H1 (cell line): Measurements from ENCODE around the gene RELL1. TPM values are rescaled to one million over a fixed set of nuclear protein-coding genes. Genes with fewer than 3 reads are reported as not detected.

Source experiments
- CTCF ChIA-PET: fragments of 300-600 bp; sonication (Branson Sonifier 250); formaldehyde crosslinking; loops from one replicate; lab custom pipeline; 2021; ENCODE audit not compliant: partially characterized antibody; lab: Charles Lee
- POLR2A ChIA-PET: fragments of 300-600 bp; sonication (Branson Sonifier 250); formaldehyde crosslinking; loops from one replicate; lab custom pipeline; 2021; ENCODE audit warnings: inconsistent platforms; ENCODE audit not compliant: partially characterized antibody; lab: Charles Lee
- DNase-seq, 2 experiments: peaks; one replicate each; pipeline versions ENCODE4 v3.0.0 to v3.0.0-alpha.2; 2010 to 2022; ENCODE audit warnings: low spot score in 2 of 2, low read depth in 1 of 2, mixed read lengths in 1 of 2
- FAIRE-seq: peaks from 2 replicates; lab custom pipeline; 2011; peaks lifted over from hg19 to GRCh38; lab: Jason Lieb, UNC
- H2AFZ ChIP-seq: 2 replicates; pipeline ENCODE4 v1.8.1; 2012; ENCODE audit warnings: low read length, inconsistent platforms
- H2AK5ac ChIP-seq: 2 replicates; pipeline ENCODE4 v1.6.1; 2013; ENCODE audit warnings: low read depth, low read length
- H2BK120ac ChIP-seq: replicated peaks from 2 replicates; pipeline ENCODE3; 2013; ENCODE audit warnings: low read depth, low read length, inconsistent platforms
- H2BK12ac ChIP-seq: 2 replicates; pipeline ENCODE4 v1.6.1; 2013; ENCODE audit warnings: low read depth, low read length
- H2BK15ac ChIP-seq: 2 replicates; pipeline ENCODE4 v1.6.1; 2013; ENCODE audit warnings: low read length
- H2BK20ac ChIP-seq: 2 replicates; pipeline ENCODE4 v1.6.1; 2013; ENCODE audit warnings: low read length
- H2BK5ac ChIP-seq: 2 replicates; pipeline ENCODE4 v1.6.1; 2013; ENCODE audit warnings: low read depth, low read length
- H3K14ac ChIP-seq: 2 replicates; pipeline ENCODE4 v1.6.1; 2013; ENCODE audit warnings: inconsistent platforms; ENCODE audit not compliant: insufficient read length
- H3K18ac ChIP-seq: 2 replicates; pipeline ENCODE4 v1.6.1; 2013; ENCODE audit warnings: low read length; ENCODE audit errors: extremely low read depth
- H3K23ac ChIP-seq: 2 replicates; pipeline ENCODE4 v1.6.1; 2013; ENCODE audit warnings: inconsistent platforms; ENCODE audit not compliant: insufficient read length
- H3K23me2 ChIP-seq: 2 replicates; pipeline ENCODE4 v1.6.1; 2013; ENCODE audit warnings: low read depth, low read length
- H3K27ac ChIP-seq: 2 replicates; pipeline ENCODE4 v1.6.1; 2011; ENCODE audit warnings: low read depth, low read length, inconsistent platforms
- H3K27me3 ChIP-seq, 4 experiments: replicated peaks in 1 of 4; 1 replicate in 1 of 4; 2 replicates in 3 of 4; pipeline versions ENCODE4 v1.6.1 to v1.8.1; 2011 to 2013; ENCODE audit warnings: low read length in 3 of 4, mild to moderate bottlenecking in 3 of 4, inconsistent platforms in 2 of 4, mixed read lengths in 2 of 4, moderate library complexity in 1 of 4; ENCODE audit not compliant: control insufficient read depth in 3 of 4, insufficient read depth in 3 of 4; ENCODE audit errors: extremely low read depth in 1 of 4
- H3K36me3 ChIP-seq, 4 experiments: 2 replicates each; pipeline versions ENCODE4 v1.6.1 to v1.8.1; 2011 to 2013; ENCODE audit warnings: mild to moderate bottlenecking in 4 of 4, low read length in 3 of 4, moderate library complexity in 2 of 4, control low read depth in 1 of 4, inconsistent platforms in 1 of 4; ENCODE audit not compliant: insufficient read depth in 4 of 4, control insufficient read depth in 2 of 4
- H3K4ac ChIP-seq: replicated peaks from 2 replicates; pipeline ENCODE3; 2013; ENCODE audit warnings: low read length, low read depth, mixed read lengths, inconsistent platforms; ENCODE audit not compliant: insufficient read length
- H3K4me1 ChIP-seq, 4 experiments: replicated peaks in 1 of 4; 1 replicate in 1 of 4; 2 replicates in 3 of 4; pipeline versions ENCODE4 v1.6.1 to v1.8.1; 2011 to 2013; ENCODE audit warnings: low read length in 3 of 4, inconsistent platforms in 2 of 4, mixed read lengths in 1 of 4; ENCODE audit not compliant: insufficient read depth in 4 of 4, control insufficient read depth in 3 of 4
- H3K4me2 ChIP-seq, 2 experiments: 2 replicates each; pipeline versions ENCODE4 v1.6.1 to v1.8.1; 2011 to 2013; ENCODE audit warnings: low read depth in 2 of 2, low read length in 2 of 2, control low read depth in 1 of 2, inconsistent platforms in 1 of 2, mild to moderate bottlenecking in 1 of 2; ENCODE audit not compliant: insufficient read depth in 1 of 2
- H3K4me3 ChIP-seq, 4 experiments: fragments of 200-600, 300-600 bp in 1 of 4; sonication (generic), shearing (Covaris generic), sonication (Bioruptor Twin) in 1 of 4; 2 replicates each; pipeline versions ENCODE4 v1.5.1 to v1.8.1; 2011 to 2016; ENCODE audit warnings: low read length in 4 of 4, low read depth in 3 of 4, control low read depth in 2 of 4, inconsistent platforms in 2 of 4, mild to moderate bottlenecking in 2 of 4, mixed read lengths in 1 of 4, moderate library complexity in 1 of 4; ENCODE audit not compliant: insufficient read depth in 2 of 4; ENCODE audit errors: extremely low read depth in 1 of 4
- H3K56ac ChIP-seq: replicated peaks from 2 replicates; pipeline ENCODE3; 2013; ENCODE audit warnings: low read depth, mild to moderate bottlenecking, mixed read lengths, low read length, inconsistent platforms; ENCODE audit not compliant: insufficient read length
- H3K79me1 ChIP-seq: 2 replicates; pipeline ENCODE4 v1.6.1; 2013; ENCODE audit warnings: low read depth, low read length, control low read depth
- H3K79me2 ChIP-seq, 2 experiments: 2 replicates each; pipeline versions ENCODE4 v1.6.1 to v1.8.1; 2012 to 2013; ENCODE audit warnings: low read length in 2 of 2, mild to moderate bottlenecking in 2 of 2, inconsistent platforms in 1 of 2; ENCODE audit not compliant: insufficient read depth in 2 of 2, control insufficient read depth in 1 of 2
- H3K9ac ChIP-seq, 4 experiments: replicated peaks in 1 of 4; 1 replicate in 1 of 4; 2 replicates in 3 of 4; pipeline versions ENCODE4 v1.6.1 to v1.8.1; 2011 to 2013; ENCODE audit warnings: low read depth in 3 of 4, low read length in 3 of 4, control low read depth in 2 of 4, mild to moderate bottlenecking in 2 of 4, moderate library complexity in 2 of 4, inconsistent platforms in 1 of 4; ENCODE audit errors: extremely low read depth in 1 of 4
- H3K9me3 ChIP-seq, 2 experiments: 2 replicates each; pipeline versions ENCODE4 v1.6.1 to v1.8.1; 2012 to 2013; ENCODE audit warnings: mild to moderate bottlenecking in 2 of 2, moderate library complexity in 2 of 2, control low read depth in 1 of 2, inconsistent platforms in 1 of 2, low read depth in 1 of 2, low read length in 1 of 2, mixed read lengths in 1 of 2; ENCODE audit not compliant: insufficient read depth in 2 of 2
- H4K20me1 ChIP-seq, 2 experiments: replicated peaks in 1 of 2; 2 replicates each; pipeline versions ENCODE3 to v1.8.1; 2011 to 2013; ENCODE audit warnings: inconsistent platforms in 2 of 2, low read length in 2 of 2, mild to moderate bottlenecking in 1 of 2; ENCODE audit not compliant: insufficient read depth in 2 of 2, control insufficient read depth in 1 of 2
- H4K5ac ChIP-seq: 2 replicates; pipeline ENCODE4 v1.6.1; 2013; ENCODE audit warnings: low read length, low read depth, mixed read lengths, inconsistent platforms; ENCODE audit not compliant: insufficient read length
- H4K8ac ChIP-seq: 2 replicates; pipeline ENCODE4 v1.8.0; 2013; ENCODE audit warnings: mild to moderate bottlenecking, moderate library complexity, low read length, inconsistent platforms; ENCODE audit not compliant: insufficient read depth; ENCODE audit errors: extremely low read depth
- H4K91ac ChIP-seq: replicated peaks from 2 replicates; pipeline ENCODE3; 2013; ENCODE audit warnings: low read length, mixed read lengths, inconsistent platforms; ENCODE audit not compliant: insufficient read length
- CHD2 ChIP-seq: IDR thresholded peaks from 2 replicates; pipeline ENCODE4 v1.6.1; 2012; ENCODE audit warnings: low read length, improper control_type of control experiment
- EZH2 ChIP-seq: fragments of 200-600 bp; sonication (generic); IDR thresholded peaks from 2 replicates; pipeline ENCODE4 v1.7.1; 2012; ENCODE audit warnings: low read depth, mild to moderate bottlenecking, moderate library complexity, low read length, inconsistent platforms; ENCODE audit not compliant: severe bottlenecking
- HDAC2 ChIP-seq, 2 experiments: fragments of 300-600 bp in 1 of 2; sonication (generic) in 1 of 2; IDR thresholded peaks; 2 replicates each; pipeline ENCODE4 v1.6.1; 2011 to 2012; ENCODE audit warnings: low read depth in 2 of 2, low read length in 2 of 2, mild to moderate bottlenecking in 2 of 2, moderate library complexity in 2 of 2, borderline replicate concordance in 1 of 2, inconsistent platforms in 1 of 2
- SRF ChIP-seq: IDR thresholded peaks from 2 replicates; pipeline ENCODE4 v1.6.1; 2011; ENCODE audit warnings: mild to moderate bottlenecking, low read depth, low read length, moderate library complexity
- YY1 ChIP-seq: IDR thresholded peaks from 2 replicates; pipeline ENCODE4 v1.6.1; 2011; ENCODE audit warnings: low read depth, mild to moderate bottlenecking, low read length
- ZNF274 ChIP-seq: IDR thresholded peaks from 2 replicates; pipeline ENCODE4 v1.7.0; 2012; ENCODE audit warnings: low read length, borderline replicate concordance; ENCODE audit errors: extremely low read depth
- WGBS, 2 experiments: shearing (Covaris generic) in 1 of 2; methylation state at CpG; one replicate each; pipeline versions ENCODE4 v1.1.6 to v1.1.7; 2013 to 2015; ENCODE audit warnings: low lambda C conversion rate in 2 of 2, mixed read lengths in 2 of 2, inconsistent platforms in 1 of 2, low coverage in 1 of 2, missing lambda C conversion rate in 1 of 2; ENCODE audit not compliant: insufficient replicate concordance in 2 of 2, insufficient coverage in 1 of 2, insufficient read length in 1 of 2; ENCODE audit errors: extremely low coverage in 1 of 2, missing lambda C conversion rate in 1 of 2; 5-methylcytosine and 5-hydroxymethylcytosine counted together
- polyA plus RNA-seq, 7 experiments: library from polyadenylated mRNA; depleted of rRNA in 3 of 7; stranded (reverse) in 5 of 7; unstranded in 2 of 7; fragments of >200 nt in 5 of 7; fragments of 200-250 nt in 2 of 7; gene quantifications; 1 replicate in 5 of 7; 2 replicates in 1 of 7; 4 replicates in 1 of 7; pipeline versions ENCODE4 v1.2.1 to v1.2.3, GENCODE V29; 2011 to 2013; ENCODE audit warnings: missing spikeins in 2 of 7, mixed read lengths in 2 of 7
- total RNA-seq: library from RNA; stranded (reverse); fragmentation: NEBNext Ultra II Directional; extraction: Animal tissue kit (Norgen Biotek cat#: 25700); gene quantifications from 2 replicates; pipeline ENCODE4 v1.2.1, GENCODE V29; 2021

The RELL1 gene
- total and polyA plus RNA-seq, 2 of the 8 experiments (the other 6 are each of a cell fraction or from before 2014, with no cell fraction given): 2.1 to 14.1 TPM

- H3K4ac ChIP-seq: no peak overlapping the region
- H4K8ac ChIP-seq: no peak overlapping the region
- no peak overlapping the region for H3K9ac ChIP-seq
- no peak overlapping the region for H3K14ac ChIP-seq
- 74% methylated on average over 7 of the region's 7 CpGs; no CpG with 5 or more reads in 1 of the 2 experiments for WGBS, 2 experiments
- H2BK5ac ChIP-seq: no peak overlapping the region
- H3K56ac ChIP-seq: no peak overlapping the region
- POLR2A ChIA-PET: interaction anchor here (0.8 kb wide), 1 partner anchor 12 kb away, joined by 3 read pairs; no protein-coding TSS in a partner anchor
- H3K27me3 ChIP-seq: no peaks in the 10 kb centered on the region; a peak in 1 of 7 replicates
- DNase-seq (no peak), FAIRE-seq (no peak)
- no peak overlapping the region for H2BK20ac ChIP-seq
- H3K36me3 ChIP-seq: no peaks in the 10 kb centered on the region
- H3K4me1 ChIP-seq: peaks cover 4 to 19% (median 11%) of the 10 kb centered on the region in 4 experiments
- H3K4me3 ChIP-seq: no peak overlapping the region
- no peak overlapping the region for H2BK12ac ChIP-seq
- H3K27ac ChIP-seq: no peak overlapping the region
- peaks cover 3% of the 10 kb centered on the region for H3K79me1 ChIP-seq
- no peak overlapping the region for H2AFZ ChIP-seq
- no peak overlapping the region for H3K18ac ChIP-seq
- H3K9me3 ChIP-seq: peaks cover 0 to 5% of the 10 kb centered on the region in 2 experiments; a peak in 1 of 4 replicates
- no peak overlapping the region for H2BK120ac ChIP-seq
- no peaks in the 10 kb centered on the region for H4K20me1 ChIP-seq
- H4K91ac ChIP-seq: no peak overlapping the region
- no peak overlapping the region for H3K4me2 ChIP-seq
- H3K79me2 ChIP-seq: peaks cover 0 to 7% of the 10 kb centered on the region in 2 experiments; a peak in 1 of 4 replicates
- H2BK15ac ChIP-seq: 0 out of 2 replicates have a peak overlapping the region, but pooled peaks have one; percentile 53
- no peaks in the 10 kb centered on the region; the same call in 1 of the 2 replicates for H3K23me2 ChIP-seq
- no peak overlapping the region for H3K23ac ChIP-seq
- CTCF ChIA-PET: interaction anchor here (3.6 kb wide), 1 partner anchor 61 kb away, joined by 13 read pairs; no protein-coding TSS in a partner anchor
- no peak for TF ChIP-seq ZNF274
- TF ChIP-seq SRF: no peak
- TF ChIP-seq HDAC2 (IDR thresholded peaks at IDR 0.05; ENCODE audit: borderline replicate concordance in 1 of 2, low read depth in 2 of 2, low read length in 2 of 2): no peak
- no peak for TF ChIP-seq YY1
- no peak for TF ChIP-seq CHD2
- TF ChIP-seq EZH2: no peak
- H2AK5ac ChIP-seq: 0 out of 2 replicates have a peak overlapping the region, but pooled peaks have one; percentile 41
- no peak overlapping the region for H4K5ac ChIP-seq
Measured at GRCh38 chr4:37663552-37663951, 22.6 kb downstream of the RELL1 start.
